Suprapubic skin (tissue), 4 donors: Measurements from ENCODE around the gene ANXA3. TPM values are rescaled to one million over a fixed set of nuclear protein-coding genes. Genes with fewer than 3 reads are reported as not detected.
A peak's percentile ranks its signal among the peaks of the same experiment; 100 is the strongest.

Experiments
- DNase-seq, 2 donors: peaks; one replicate each; pipeline ENCODE4 v3.0.0-alpha.2; 2019; ENCODE audit warnings: low spot score in 2 of 2
- H3K27ac ChIP-seq: fragments of 200-600 bp; sonication (generic); one replicate; pipeline ENCODE4 v1.5.1; 2019
- H3K27me3 ChIP-seq: fragments of 200-600 bp; sonication (generic); one replicate; pipeline ENCODE4 v1.5.1; 2019
- H3K36me3 ChIP-seq: fragments of 200-600 bp; sonication (generic); one replicate; pipeline ENCODE4 v1.5.1; 2019
- H3K4me1 ChIP-seq: fragments of 200-600 bp; sonication (generic); one replicate; pipeline ENCODE4 v1.5.1; 2019
- H3K4me3 ChIP-seq: fragments of 200-600 bp; sonication (generic); one replicate; pipeline ENCODE4 v1.5.1; 2019; ENCODE audit warnings: mild to moderate bottlenecking
- H3K9me3 ChIP-seq: fragments of 200-600 bp; sonication (generic); one replicate; pipeline ENCODE4 v1.5.1; 2019
- CTCF ChIP-seq, 2 donors: fragments of 200-600 bp in 1 of 2; fragments of 450-650 bp in 1 of 2; sonication (generic) in 1 of 2; IDR thresholded peaks; one replicate each; pipeline ENCODE4 v1.5.1; 2016 to 2019; ENCODE audit warnings: antibody characterized with exemption in 2 of 2, mild to moderate bottlenecking in 1 of 2, moderate library complexity in 1 of 2
- EP300 ChIP-seq: sonication (generic); formaldehyde crosslinking; IDR thresholded peaks from one replicate; pipeline ENCODE4 v1.6.1; 2017; ENCODE audit warnings: antibody characterized with exemption
- POLR2A ChIP-seq, 2 donors: fragments of 450-650 bp; IDR thresholded peaks; one replicate each; pipeline ENCODE4 v1.6.1; 2017; ENCODE audit warnings: antibody characterized with exemption in 2 of 2, mild to moderate bottlenecking in 2 of 2, moderate library complexity in 2 of 2
- POLR2AphosphoS5 ChIP-seq, 3 donors: sonication (generic); formaldehyde crosslinking; IDR thresholded peaks; one replicate each; pipeline ENCODE4 v1.6.1; 2017; ENCODE audit warnings: antibody characterized with exemption in 3 of 3
- WGBS: methylation state at CpG from one replicate; pipeline ENCODE4 v1.1.5; 2018; 5-methylcytosine and 5-hydroxymethylcytosine counted together
- total RNA-seq, 4 donors: library from RNA; depleted of rRNA; stranded (reverse); fragments of >200 nt; gene quantifications; one replicate each; pipeline ENCODE4 v1.1.0, GENCODE V29; 2016

ANXA3 gene
- total RNA-seq, 4 donors from 2014 or later: 13.8 to 36.7 (median 19.8) TPM

DNA sequence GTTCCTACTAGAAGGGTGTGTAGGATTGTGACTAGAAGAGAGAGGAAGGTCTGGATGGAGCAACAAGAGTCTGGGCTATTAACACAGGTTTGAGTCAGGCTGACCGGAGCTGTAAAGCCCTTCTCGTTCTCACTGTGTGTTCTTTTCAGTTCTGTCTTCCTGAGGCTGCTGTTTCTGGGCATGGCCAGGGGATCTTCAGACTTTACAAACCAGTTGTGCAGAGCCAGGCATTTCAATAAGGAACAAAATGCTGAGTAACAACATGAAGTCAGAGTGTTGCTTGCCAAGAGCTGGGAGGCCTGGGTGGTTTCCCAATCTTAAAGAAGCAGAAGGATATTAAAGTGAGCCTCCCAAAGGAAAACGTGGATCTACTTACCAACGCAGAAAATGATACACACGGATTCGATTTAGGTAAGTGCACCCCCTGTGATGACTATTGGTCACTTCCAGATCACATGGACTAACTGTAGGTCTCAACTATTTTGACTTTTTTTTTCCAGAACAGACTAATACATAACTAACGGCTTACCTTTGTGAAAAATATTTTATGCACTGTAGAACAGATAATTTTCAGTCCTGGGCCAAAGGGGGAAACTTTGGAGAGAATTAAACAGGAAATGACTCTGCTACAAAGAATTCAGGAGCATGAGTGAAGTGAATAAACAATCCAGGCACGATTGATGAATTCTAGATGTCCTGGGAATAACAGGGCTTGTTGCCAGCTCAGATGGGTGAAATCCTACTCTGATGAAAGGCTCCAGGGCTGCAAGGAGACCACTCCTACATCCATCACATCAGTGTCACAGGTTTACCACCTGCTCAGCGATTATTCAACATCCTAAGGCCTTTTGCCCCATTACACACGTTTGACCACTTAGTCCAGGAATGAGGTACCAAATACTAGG, 94.5 kb downstream of the ANXA3 start:
- Histone ChIP-seq H3K36me3 (no peaks in the 10 kb centered on the region), H3K4me1 (peaks cover 61% of the 10 kb centered on the region), H3K9me3 (no peaks in the 10 kb centered on the region), H3K4me3 (peak overlapping the region; percentile 8), H3K27me3 (no peaks in the 10 kb centered on the region), H3K27ac (peak overlapping the region; percentile 86)
- TF ChIP-seq CTCF (IDR thresholded peaks at IDR 0.05) (no peak), EP300 (no peak), POLR2A (IDR thresholded peaks at IDR 0.05) (no peak), POLR2AphosphoS5 (IDR thresholded peaks at IDR 0.05) (peak in 2 of 3 donors; percentile 16 to 68)
- 21% methylated on average over 10 of the region's 10 CpGs for WGBS
- DNase-seq: peak; percentile 87 to 90

- WGBS: 77% methylated on average over 2 of the region's 2 CpGs
These were observed 95.7 kb downstream of the ANXA3 start for GRCh38 chr4:78647272-78647671.

DNA sequence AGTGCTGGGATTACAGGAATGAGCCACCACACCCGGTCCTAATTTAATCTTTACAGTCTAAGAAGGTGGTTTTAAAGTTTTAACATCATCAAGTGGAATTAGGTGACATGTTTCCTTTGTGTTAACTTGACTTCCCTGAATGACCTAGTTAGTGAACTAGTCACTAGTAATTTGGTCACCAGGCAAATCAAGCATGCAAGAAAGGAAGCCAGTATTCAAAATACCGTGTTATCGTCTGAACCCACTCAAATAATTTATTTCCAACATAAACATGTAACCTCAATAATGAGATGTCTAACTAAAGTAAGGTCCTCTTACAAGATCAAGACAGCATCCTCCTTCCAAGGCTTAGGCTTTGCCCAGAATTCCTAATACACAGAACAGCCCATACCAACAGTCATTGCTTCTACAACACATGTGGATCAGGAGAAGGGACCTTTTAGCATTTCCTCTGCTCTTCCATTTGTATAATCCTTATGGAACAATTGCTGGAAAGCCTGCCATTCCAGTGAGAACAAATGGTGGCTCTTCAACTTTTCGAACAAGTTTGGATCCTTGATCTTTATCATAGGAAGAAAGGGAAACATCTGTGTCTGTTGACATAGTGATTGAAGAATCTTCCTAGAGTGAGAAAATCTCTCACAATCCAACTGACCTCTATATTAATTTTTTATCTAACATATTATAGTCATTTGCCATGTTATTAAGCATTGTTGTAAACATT, 97.2 kb downstream of the ANXA3 start:
- Histone ChIP-seq H3K9me3 (no peaks in the 10 kb centered on the region), H3K4me3 (no peak overlapping the region), H3K27ac (no peak overlapping the region), H3K27me3 (no peaks in the 10 kb centered on the region), H3K36me3 (no peaks in the 10 kb centered on the region), H3K4me1 (peaks cover 70% of the 10 kb centered on the region)
- WGBS: 73% methylated on average over 4 of the region's 4 CpGs
- TF ChIP-seq POLR2A (IDR thresholded peaks at IDR 0.05): no peak
- DNase-seq: no peak

More at GRCh38 chr4:78647272-78647671, 95.7 kb downstream of the ANXA3 start:
- Histone ChIP-seq H3K9me3 (no peaks in the 10 kb centered on the region), H3K4me3 (no peak overlapping the region), H3K27ac (peak overlapping the region; percentile 56), H3K4me1 (peaks cover 73% of the 10 kb centered on the region), H3K36me3 (no peaks in the 10 kb centered on the region), H3K27me3 (no peaks in the 10 kb centered on the region)
- no peak for TF ChIP-seq POLR2A (IDR thresholded peaks at IDR 0.05)
- TF ChIP-seq POLR2AphosphoS5 (IDR thresholded peaks at IDR 0.05): no peak
- TF ChIP-seq EP300: no peak
- DNase-seq: no peak

GRCh38 chr4:78650106-78651024, 98.8 kb downstream of the ANXA3 start:
- 55% methylated on average over 3 of the region's 3 CpGs for WGBS
- Histone ChIP-seq H3K4me3 (no peak overlapping the region), H3K27me3 (no peaks in the 10 kb centered on the region), H3K36me3 (no peaks in the 10 kb centered on the region), H3K9me3 (no peaks in the 10 kb centered on the region), H3K27ac (peak overlapping the region; percentile 66), H3K4me1 (peaks cover 64% of the 10 kb centered on the region)
- TF ChIP-seq EP300 (no peak), POLR2A (IDR thresholded peaks at IDR 0.05) (no peak), POLR2AphosphoS5 (IDR thresholded peaks at IDR 0.05) (no peak), CTCF (IDR thresholded peaks at IDR 0.05) (no peak)
- no peak for DNase-seq

GRCh38 chr4:78651250-78651860, 99.8 kb downstream of the ANXA3 start:
- H3K4me1 ChIP-seq: peaks cover 55% of the 10 kb centered on the region
- 90% methylated on average over 4 of the region's 4 CpGs for WGBS
- no peak overlapping the region for H3K4me3 ChIP-seq
- no peak for DNase-seq
- no peaks in the 10 kb centered on the region for H3K9me3 ChIP-seq
- TF ChIP-seq POLR2A (IDR thresholded peaks at IDR 0.05) (no peak), POLR2AphosphoS5 (IDR thresholded peaks at IDR 0.05) (no peak), CTCF (IDR thresholded peaks at IDR 0.05) (no peak)
- H3K36me3 ChIP-seq: no peaks in the 10 kb centered on the region
- peak overlapping the region; percentile 37 for H3K27ac ChIP-seq
- no peaks in the 10 kb centered on the region for H3K27me3 ChIP-seq
